PC-3 (cell line): ENCODE data around the gene SLC25A30.

Source experiments
- CTCF ChIP-seq: fragments of 300-600 bp; sonication (generic); conservative IDR thresholded peaks from 2 replicates; pipeline ENCODE4 v1.5.1; 2017; ENCODE audit warnings: antibody characterized with exemption, low read depth, mild to moderate bottlenecking, low read length
- EZH2phosphoT487 ChIP-seq: fragments of 300-600 bp; sonication (generic); IDR thresholded peaks from 2 replicates; pipeline ENCODE4 v1.6.1; 2018; ENCODE audit warnings: mild to moderate bottlenecking, antibody characterized with exemption, low read length, borderline replicate concordance

GRCh38 chr13:45410466-45410865 lies 7.7 kb downstream of the SLC25A30 start:
- TF ChIP-seq CTCF (no peak), EZH2phosphoT487 (no peak)
